ENCODE measurements around the gene TGM3.

TGM3 gene

DNA sequence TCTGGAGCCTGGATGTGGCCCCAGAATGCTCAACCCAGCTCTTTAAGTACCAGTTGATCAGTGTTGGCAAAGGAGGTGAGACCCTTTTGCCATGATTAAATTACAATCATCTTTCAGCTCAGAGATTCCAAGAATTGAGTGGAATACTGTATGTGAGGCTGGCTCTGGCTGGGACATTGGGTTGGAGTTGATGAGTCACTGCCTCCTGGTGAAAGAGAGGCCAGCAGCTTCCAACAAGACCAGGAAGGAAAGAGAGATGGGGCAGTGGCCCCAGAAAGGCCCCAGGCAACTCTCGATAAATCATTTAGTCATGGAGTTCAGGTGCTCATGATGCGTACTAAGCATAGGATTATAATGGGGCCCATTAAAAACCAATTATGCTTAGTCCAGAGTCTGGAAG is 87.0 kb downstream of the TGM3 start:
- no peak for DNase-seq

DNA sequence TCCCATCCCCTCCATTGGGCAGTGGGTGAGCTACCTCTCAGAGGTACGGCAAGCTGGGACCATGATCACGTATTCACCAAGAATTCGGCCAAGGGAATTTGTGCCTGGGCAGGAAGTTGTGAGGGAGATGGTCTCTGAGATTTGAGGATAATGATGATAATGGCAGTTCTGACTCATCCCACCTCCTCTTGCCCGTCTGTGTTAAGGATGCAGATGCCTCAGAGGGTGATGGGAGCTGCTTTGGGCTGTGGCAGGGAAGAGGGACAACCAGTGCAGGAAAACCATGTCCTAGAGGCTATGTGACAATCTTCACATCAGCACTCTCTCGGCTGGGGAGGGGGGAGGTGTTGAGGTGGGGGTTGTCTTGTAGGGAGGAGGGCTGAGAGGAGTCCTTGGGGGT is 89.2 kb downstream of the TGM3 start:
- DNase-seq, result no peak

DNA sequence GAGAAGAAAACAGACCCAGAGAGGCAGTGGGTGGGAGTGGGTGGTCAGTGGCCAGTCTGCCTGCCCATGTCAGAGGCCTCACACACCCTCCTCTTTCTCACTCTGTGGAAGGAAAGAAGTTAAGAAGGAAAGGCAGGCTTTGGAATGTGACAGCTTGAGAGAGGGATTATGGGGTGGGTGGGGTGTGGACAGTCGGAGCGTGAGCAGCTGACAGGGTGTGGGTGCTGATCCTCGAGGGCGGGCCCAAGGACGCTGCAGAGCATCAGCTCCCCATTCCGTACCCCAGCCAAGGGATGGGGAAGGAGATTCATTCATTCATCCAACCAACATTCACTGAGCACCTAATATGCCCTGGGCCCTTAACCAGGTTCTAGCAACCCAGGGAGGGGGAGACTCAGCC is 89.7 kb downstream of the TGM3 start:
- no peak for DNase-seq

DNA sequence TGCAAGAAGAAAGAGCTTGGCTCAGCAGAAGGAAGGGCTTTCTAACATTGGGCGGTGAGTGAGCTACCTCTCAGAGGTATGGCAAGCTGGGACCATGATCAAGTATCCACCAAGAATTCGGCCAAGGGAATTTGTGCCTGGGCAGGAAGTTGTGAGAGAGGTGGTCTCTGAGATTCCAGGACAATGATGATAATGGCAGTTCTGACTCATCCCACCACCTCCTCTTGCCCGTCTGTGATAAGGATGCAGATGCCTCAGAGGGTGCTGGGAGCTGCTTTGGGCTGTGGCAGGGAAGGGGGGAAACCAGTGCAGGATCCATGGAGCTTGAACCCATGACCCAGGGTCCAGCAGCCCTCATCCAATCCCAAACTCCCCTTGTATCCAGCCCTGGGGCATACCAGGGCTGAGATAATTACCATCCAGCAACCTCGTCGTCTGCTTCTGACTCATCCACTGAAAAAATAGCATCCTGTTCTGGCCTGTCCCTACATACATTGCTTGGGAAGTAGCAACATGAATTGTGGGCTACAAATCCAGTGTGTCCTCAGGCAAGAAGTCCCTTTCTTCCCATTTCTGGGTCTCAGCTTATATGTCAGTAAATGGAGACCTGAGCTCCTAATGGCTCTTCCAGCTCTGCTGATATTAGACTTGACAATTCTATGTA is 90.8 kb downstream of the TGM3 start:
- DNase-seq, result peak; percentile 69 to 81

DNA sequence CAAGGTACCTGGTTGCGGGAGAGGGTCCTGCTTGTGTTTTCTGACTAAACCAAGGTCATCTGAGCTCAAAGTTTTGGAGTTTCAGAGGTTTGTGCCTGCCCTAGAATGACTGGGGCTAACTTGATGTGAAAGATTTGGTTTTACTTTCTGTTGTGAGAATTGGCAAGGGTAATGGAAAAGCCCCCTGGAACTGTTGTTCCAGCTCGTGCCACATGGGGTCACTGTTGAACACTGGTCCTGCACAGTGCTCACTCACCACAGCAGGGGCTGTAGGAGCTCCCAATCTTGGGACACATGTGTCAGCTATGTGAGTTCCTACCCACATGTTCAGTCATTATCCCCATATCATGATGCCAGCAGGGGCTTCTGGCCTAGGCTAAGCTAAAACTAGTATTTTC is 91.4 kb downstream of the TGM3 start:
- DNase-seq, result peak; percentile 16 to 59

DNA sequence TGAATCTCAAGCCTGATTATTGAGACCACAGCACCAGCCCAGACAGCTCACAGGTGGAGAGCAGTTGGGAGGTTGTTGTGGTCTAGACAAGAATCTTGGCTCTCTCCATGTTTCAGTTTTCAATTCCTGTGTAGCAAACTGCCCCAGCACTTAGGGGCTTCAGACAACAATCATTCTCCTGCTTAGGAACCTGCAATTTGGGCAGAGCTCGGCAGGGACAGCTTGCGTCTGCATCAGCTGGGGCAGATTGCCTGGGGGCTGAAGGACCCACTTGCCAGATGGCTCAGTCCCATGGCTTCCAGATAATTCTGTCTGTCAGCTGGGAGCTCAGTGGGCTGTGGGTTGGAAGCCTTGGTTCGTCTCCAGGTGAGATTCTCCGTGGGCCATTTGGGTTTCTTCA is 91.8 kb downstream of the TGM3 start:
- no peak for DNase-seq

All from SW 1271 (cell line).